Skin epidermis (tissue), 12 donors: ENCODE measurements around the gene FAM120AOS.

Experiments used
- H3K27ac ChIP-seq, 21 experiments: fragments of 200-600 bp; sonication (generic) in 11 of 21; one replicate each; pipeline ENCODE4 v1.5.0; 2020; ENCODE audit warnings: mild to moderate bottlenecking in 3 of 21, inconsistent platforms in 2 of 21, moderate library complexity in 2 of 21
- H3K4me3 ChIP-seq, 7 experiments: fragments of 200-600 bp; sonication (generic) in 2 of 7; one replicate each; pipeline ENCODE4 v1.5.0; 2020; ENCODE audit warnings: inconsistent platforms in 2 of 7, mild to moderate bottlenecking in 2 of 7, moderate library complexity in 1 of 7

Gene FAM120AOS

DNA sequence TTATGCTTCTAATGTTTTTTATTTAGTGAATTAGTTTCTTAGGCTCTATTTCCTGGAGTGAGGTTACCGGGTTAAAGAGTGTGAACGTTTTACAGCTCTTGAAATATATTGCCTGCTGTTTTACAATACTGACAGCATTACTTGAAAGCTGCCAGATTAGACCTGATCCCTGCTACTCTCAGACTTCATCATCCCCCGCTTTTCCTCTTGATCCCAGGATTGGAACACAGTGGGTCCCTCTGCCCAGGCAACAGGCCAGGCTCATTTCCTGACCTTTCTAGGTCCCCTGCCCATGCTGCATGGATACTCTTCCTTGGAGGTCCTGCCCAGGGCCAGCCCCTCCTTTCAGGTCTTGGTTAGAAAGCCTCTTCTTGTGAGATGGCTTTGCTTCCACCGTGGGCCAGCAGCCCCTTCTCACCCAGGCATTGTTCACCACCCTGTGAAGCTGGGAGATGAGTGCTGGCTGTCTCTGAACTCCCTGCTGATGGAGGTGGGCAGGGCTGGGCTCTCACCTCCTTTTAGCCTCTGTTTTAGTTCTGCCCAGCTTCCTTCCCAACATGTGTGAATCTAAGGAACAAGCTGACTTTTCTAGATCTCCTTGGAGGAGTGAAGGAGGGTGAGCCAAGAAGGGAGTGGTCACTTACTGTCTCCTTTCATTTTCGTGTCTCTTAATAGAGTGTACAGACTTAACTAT lies 15.5 kb upstream of the FAM120AOS start:
- H3K27ac ChIP-seq: peak overlapping the region in 16 of 21 experiments; percentile 0 to 62 (median 36)
- no peak overlapping the region for H3K4me3 ChIP-seq

DNA sequence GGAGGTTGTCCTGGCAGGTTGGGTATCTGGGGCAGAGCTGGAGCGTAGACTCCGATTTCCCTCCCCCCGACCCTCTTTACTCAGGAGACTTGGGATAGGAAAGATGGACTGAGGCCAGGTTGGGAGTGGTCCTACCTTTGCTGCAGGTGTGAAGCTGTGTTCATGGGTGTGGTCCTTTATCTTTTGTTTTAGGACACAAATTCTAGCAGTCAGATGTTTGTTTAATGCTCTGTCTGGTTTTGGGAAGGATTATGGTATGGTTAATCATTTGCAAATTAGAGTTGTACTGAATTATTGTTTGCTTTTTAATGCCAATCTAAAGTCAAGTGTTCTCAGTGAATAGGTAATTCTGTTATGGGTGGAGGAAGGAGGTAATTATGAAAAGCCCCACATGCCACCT lies 14.1 kb upstream of the FAM120AOS start:
- H3K4me3 ChIP-seq: no peak overlapping the region
- no peak overlapping the region for H3K27ac ChIP-seq

DNA sequence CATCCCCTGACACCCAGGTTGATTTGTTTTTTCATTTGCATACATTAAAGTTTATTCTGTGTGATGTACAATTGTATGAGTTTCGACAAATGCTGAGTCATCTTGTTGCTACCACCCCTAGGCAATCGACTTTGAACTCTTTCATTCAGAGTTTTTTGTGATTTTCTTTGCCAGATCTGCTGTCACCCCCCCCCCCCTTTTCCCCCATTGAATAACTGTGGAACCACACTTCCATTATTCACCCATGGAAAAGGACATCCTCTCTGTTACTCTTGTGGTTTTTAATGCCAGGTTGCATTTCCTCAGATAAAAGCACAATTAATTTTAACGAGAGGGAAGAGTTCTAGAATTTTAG lies 13.7 kb upstream of the FAM120AOS start:
- Histone ChIP-seq H3K27ac (peak overlapping the region in 1 of 21 experiments; percentile 8), H3K4me3 (no peak overlapping the region)

DNA sequence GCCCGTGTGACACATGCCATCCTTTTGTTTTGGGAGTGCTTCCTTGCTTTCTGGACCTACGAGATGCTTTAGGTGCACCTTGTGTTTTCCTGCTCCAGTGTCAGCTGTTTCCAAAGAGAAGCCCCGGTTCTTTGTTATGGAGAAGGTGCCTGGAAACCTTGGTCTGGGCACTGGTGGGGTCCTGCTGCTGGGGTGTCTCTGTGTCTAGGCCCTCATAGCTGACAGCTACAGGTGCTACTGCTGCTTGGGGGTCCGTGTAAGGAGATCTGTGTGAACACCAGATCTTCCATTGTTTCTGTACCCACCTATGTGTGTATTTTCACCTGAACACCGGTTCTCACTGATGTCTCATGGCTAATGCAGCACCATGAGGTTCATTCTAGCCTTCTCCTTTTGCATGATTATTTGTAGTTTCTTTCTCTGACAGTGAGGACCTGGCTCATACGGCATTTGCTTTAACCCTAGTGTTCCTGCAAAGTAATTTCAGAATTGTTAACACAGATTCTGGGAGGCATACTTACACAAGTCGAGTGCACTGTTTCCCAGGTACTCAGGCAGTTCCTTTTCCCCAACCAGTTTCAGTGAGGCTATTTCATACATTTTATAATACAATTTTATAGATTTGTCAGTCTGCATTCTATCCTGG lies 13.2 kb upstream of the FAM120AOS start:
- peak overlapping the region in 1 of 21 experiments; percentile 8 for H3K27ac ChIP-seq
- H3K4me3 ChIP-seq: no peak overlapping the region

DNA sequence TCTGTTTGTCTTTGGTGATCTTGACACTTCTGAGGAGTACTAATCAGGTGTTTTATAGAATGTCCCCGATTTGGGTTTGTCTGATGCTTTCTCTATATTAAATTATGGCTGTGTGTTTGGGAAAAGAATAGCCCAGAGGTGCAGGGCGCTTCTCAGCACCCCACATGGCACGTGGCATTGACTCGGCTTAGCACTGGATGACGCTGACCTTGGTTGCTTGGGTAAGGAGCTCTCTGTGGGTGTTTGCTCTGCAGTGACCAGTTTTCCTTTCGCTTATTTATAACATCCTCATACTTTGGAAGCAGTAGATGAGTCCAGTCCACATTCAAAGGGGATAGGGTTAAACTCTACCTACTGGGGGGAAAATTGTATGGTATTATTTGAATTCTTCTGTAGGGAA lies 12.5 kb upstream of the FAM120AOS start:
- H3K27ac ChIP-seq: no peak overlapping the region
- no peak overlapping the region for H3K4me3 ChIP-seq

DNA sequence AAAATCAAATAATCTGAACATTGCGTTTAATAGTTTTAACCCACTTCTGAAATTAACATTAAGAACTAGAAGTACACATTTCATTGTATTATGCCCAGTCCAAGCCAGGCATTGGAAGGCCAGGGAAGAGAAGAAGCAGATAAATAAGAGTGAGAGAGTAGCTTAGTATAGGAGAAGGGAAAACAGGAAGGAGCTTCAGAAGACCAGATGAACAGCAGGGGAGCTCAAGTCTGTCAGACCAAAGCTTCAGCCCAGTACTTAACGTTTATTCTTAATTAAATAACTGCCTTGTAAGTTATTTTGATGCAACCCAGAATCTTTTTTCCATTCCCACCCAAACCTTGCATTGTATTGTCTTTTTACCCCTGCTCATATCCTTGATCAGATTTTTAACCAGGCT lies 11.5 kb upstream of the FAM120AOS start:
- Histone ChIP-seq H3K4me3 (no peak overlapping the region), H3K27ac (peak overlapping the region in 6 of 21 experiments; percentile 7 to 53 (median 26))

DNA sequence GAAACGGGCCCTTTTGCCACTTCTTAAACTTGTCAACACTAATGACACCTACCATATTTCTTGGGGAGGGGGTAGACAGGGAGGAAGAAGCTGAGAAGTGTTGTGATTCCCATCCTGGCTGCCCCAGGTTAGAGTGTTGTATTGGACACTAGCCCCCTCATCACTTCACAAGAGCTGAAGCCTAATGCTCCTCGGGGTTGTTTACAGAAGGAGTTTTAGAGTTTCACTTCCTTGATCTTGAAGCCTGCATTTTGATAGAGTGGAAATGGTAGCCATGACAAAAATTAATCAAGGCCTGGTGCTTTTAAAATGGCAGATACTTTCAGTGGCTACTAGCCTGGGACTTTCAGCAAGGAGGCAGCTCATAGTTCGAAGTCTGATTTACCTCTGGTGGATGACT lies 11.0 kb upstream of the FAM120AOS start:
- Histone ChIP-seq H3K4me3 (no peak overlapping the region), H3K27ac (peak overlapping the region in 6 of 21 experiments; percentile 19 to 53 (median 26))

DNA sequence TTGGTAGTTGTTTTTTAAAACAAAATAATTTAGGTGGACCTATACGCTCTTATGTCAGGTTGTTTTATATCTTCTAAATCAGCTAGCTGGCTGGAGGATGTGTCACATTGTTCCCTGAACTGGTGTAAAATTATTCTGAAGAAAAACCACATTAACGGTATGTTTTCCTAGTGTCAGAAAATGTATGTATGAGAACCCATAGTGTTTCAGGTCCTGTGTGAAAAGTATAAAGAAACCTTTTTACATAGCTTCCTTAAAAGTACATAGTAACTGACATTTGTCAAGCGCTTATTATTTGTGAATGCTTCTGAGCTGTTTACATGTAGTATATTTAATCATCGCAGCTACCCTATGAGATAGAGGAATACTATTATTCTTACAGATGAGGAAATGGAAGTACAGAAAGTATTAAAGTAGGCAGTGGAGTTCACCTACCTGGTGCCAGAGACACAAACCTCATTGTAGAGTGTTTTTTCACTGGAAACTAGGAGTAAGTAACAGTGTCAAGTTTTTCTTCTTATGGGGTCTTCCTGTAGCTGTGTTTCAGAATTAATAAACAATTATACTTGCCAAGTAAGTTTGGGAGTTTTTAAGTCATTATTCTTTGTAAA lies 10.4 kb upstream of the FAM120AOS start:
- Histone ChIP-seq H3K4me3 (no peak overlapping the region), H3K27ac (peak overlapping the region in 2 of 21 experiments; percentile 23 to 47)

DNA sequence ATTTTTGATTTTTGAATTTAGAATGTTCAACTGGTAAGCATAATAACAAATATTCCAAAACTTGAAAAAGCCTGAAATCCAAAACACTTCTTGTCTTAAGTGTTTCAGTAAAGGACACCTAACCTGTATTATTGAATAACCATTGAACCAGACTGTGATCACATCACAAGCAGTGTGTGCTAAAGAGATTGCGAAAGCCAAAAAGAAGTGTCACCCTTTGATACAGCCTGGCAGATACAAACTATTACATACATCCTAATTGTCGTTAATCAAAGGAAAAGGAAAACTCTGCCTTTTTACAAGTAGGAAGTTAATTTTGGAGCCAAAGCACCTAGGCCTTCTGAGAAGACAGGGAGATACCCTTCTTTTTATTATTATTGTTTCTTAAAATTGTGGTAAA lies 8.4 kb upstream of the FAM120AOS start:
- H3K4me3 ChIP-seq: no peak overlapping the region
- H3K27ac ChIP-seq: no peak overlapping the region

DNA sequence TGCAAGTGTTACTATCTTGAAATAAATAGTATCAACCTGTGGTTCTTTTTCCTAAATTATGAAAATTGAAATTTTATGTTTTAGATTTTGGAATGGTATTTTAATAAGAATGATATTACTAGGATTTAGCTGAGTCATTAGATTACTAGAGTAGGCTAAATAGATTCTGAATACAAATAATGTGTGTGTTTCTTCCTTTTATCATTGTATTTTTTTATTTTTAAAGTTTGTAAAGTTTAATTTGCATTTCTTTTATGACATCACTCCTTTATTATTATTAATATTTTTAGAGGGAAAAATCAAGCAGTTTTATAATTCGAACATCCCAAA lies 8.0 kb upstream of the FAM120AOS start:
- Histone ChIP-seq H3K4me3 (no peak overlapping the region), H3K27ac (no peak overlapping the region)

DNA sequence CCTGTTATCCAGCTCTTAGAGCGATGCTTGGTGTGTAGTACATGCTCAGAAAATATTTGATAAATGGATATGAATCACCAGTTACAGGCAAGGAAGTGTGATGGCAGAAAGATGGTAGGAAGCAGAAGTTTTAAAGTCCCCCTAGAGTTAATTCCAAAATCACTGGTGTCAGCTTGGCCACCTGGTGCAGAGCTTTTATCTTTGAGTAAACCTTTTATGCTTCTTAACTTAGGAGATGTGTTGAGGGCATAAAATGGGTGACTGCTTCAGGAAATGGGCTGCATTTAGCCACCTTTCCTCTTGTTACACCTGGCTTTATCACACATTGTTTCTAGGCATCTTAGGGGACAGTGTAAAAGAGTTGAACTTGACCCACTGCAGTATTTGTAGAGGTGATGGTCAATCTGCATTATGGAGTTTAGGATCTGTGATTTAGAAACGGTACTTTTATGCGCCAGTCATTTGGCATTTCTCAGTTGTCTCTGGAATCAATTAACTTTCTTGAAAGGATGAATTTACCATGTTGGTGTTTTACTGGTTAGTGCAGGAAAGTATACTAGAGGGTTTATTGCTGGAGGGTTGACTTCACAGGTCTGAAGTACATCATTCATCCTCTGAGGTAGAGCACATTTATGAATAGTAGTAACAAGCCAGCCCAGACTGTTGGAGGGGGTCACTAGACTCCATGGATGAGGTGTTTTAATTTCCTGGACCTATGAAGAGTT lies 7.5 kb upstream of the FAM120AOS start:
- no peak overlapping the region for H3K27ac ChIP-seq
- H3K4me3 ChIP-seq: no peak overlapping the region

DNA sequence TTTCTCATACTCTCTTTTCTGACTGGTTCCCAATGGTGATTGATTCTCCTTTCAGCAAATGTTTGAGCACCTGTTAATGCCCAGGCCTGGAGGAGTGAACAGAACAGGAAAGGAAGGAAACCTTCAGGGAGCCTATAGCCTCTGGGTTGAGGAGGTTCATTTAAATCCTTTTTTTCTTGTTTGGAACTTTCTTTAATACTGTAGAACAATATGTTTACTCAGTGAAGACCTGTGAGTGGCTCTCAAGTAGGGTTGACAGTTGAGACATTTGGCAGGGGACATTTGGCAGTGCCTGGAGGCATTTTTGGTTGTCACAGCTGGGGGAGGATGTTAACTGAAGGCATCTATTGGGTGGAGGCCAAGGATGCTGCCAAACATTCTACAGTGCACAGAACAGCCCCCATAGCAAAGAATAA lies 6.1 kb upstream of the FAM120AOS start:
- H3K4me3 ChIP-seq: no peak overlapping the region
- H3K27ac ChIP-seq: no peak overlapping the region

DNA sequence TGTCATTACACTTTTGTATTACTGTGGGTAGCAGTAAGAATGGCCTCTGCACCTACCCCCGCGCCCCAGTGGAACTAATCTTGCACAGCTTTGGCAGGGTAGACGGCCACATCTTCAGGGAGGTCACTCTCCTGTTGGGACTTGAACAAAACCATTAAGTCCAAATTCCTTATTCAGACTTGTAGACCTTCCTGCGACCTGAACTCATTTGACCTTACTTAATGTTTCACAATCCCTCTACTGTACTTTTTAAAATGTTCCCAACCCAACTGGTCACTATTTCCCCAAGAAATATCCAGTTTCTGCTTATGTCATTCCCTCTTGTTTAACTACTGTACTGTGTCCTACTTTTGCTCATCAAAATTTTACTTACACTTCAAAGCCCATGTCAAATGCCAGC lies 5.3 kb upstream of the FAM120AOS start:
- H3K4me3 ChIP-seq: no peak overlapping the region
- H3K27ac ChIP-seq: no peak overlapping the region

DNA sequence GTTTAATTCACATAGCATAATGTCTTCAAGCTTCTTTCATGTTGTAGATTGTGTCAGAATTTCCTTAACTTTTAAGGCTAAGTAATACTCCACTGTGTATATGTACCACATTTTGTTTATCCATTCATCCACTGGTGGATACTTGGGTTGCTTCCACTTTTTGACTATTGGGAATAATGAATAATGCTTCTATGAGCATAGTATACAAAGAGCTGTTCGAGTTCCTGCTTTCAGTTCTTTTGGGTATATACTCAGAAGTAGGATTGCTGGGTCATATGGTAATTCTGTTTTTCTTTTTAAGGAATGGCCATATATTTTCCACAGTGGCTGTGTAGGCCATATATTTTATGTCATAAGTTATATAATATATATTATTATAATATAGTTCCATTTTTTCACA lies 3.6 kb upstream of the FAM120AOS start:
- no peak overlapping the region for H3K4me3 ChIP-seq
- no peak overlapping the region for H3K27ac ChIP-seq

DNA sequence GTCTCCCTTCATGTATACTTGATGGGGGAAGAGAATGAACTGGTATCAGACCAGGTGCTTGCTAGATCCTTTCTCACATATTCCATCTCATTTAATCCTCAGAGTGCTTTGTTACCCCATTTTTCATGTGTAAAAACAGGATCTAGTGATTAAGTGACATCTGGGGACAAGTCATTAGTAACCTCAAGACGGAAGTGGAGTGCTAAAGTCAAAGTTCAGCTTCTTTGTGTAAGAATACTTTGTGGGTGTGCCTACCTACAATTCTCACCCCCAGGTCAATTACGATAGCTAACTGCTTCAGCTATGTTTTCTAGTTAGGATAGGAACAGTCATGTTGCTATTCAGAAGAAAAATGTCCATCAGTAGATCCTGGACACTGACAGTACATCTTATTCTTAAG lies 3.1 kb upstream of the FAM120AOS start:
- peak overlapping the region in 1 of 21 experiments; percentile 12 for H3K27ac ChIP-seq

DNA sequence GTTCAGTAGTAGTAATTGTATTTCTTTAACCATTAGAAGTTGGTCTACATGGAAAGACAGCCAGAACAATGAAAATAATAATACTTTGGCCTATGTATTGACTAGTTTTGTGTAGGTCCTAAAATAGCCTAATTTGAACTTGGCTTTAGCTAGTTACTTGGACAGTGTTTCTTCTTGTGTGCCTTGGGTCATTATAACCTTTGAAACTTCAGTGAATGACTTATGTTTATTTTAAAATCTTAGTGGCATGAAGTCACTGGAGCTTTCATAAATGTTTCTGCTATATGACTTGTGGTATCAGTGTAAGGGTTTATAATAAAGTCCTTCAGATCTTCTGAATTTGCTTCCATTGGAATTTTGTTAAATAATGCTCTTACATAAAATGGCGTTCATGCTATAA lies 2.6 kb upstream of the FAM120AOS start:
- H3K27ac ChIP-seq: peak overlapping the region in 1 of 21 experiments; percentile 12
- H3K4me3 ChIP-seq: no peak overlapping the region

More for the DNA sequence above, 3.1 kb upstream of the FAM120AOS start:
- no peak overlapping the region for H3K4me3 ChIP-seq

DNA sequence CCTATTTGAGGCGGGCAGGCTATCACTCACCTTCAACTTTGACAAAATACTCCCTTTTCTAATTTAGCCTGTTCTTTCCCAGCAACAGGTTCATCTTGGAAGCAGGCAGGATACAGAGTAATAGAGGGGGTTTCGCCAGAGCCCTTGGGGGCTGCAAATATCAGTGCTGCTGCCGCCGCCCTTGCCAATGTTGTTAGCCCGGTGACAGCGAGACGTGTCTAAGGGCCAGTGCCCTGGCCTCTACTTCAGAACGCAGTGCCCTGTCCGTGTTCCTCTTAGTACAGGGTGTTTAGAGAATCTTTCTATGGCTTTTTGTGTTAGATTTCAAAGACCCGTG lies 703 bp downstream of the FAM120AOS start:
- H3K4me3 ChIP-seq: peak overlapping the region; percentile 74 to 93 (median 84)
- peak overlapping the region; percentile 67 to 100 (median 96) for H3K27ac ChIP-seq

DNA sequence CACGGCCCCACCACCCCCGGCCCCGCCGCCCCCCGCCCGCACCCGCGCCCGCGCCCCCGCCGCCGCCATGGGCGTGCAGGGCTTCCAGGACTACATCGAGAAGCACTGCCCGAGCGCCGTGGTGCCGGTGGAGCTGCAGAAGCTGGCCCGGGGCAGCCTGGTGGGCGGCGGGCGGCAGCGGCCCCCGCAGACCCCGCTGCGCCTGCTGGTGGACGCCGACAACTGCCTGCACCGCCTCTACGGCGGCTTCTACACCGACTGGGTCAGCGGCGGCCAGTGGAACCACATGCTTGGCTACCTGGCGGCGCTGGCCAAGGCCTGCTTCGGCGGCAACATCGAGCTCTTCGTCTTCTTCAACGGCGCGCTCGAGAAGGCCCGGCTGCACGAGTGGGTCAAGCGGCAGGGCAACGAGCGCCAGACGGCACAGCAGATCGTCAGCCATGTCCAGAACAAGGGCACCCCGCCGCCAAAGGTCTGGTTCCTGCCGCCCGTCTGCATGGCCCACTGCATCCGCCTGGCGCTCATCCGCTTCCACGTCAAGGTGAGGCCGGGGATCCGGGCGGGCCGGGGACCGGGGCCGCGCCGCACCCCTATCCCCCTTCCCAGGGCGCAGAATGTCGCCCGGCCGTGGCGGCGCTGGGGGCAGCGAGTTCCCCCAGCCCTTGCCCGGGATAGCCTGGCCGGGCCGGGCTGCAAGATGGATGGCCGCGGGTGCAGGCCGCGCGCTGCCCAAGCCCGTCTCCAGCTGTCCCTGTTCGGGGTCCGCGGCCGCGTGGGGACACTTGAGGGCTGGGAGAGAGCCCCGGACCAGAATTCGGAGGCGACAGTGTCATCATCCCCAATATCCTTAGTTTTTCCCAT lies 1.3 kb downstream of the FAM120AOS start:
- H3K4me3 ChIP-seq: peak overlapping the region; percentile 74 to 93 (median 84)
- peak overlapping the region; percentile 67 to 100 (median 96) for H3K27ac ChIP-seq

DNA sequence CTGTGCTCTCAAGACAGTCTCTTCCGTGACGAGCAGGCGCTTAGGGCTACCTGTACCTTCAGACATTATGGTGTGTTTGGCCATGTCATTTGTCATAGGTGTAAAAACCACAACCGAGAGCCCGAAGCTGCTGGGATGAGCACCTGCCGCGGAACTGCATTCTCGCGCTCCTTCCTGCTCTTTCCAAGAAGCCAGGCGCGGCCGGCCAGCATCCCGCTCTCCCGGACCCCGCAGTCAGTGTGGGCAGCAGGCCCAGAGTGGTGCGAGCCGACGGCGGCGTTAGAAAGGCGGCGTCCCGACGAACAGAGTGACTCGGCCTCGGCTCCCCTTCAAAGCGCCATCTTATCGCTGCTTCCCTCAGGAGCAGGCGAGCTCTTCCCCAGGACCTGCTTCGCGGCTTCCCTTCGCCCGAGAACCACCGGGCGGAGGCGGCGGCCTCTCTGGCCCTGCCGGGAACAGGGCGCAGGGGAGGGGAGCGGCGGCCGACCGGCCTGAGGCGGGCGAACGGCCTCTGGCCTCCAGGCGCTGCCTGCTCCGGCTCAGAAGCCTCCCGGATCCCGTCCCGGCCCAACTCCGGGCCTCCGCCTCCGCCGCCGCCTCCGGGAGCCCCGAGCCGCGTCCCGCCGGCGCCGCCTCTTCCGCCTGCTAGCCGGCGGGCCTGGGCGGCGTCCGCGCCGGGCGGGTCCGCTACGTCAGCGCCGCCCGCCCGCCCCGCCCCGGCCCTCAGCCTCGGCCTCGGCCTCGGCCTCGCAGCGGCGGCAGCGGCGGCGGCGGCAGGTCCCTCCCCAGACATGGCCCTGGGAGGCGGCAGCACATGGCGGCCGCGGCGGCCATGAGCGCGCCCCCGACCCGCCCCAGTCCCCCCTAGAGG lies 2.2 kb downstream of the FAM120AOS start, which contains the start of gene FAM120A:
Gene FAM120A, plus strand, starts transcription at position 741 of the 871 bp plus-strand sequence. CDS start 231 bp downstream, outside the sequence.
- peak within 1 kb of the TSS; percentile 79 to 98 (median 87) for H3K4me3 ChIP-seq
- peak within 1 kb of the TSS; percentile 89 to 100 (median 97) for H3K27ac ChIP-seq
